GM12892 (cell line): ENCODE results near the gene CTNNA3.

Source experiments
- POLR2A ChIP-seq: IDR thresholded peaks from 2 replicates; pipeline ENCODE4 v1.6.1; 2011; ENCODE audit warnings: low read depth, low read length, control low read depth
- POLR2AphosphoS5 ChIP-seq: IDR thresholded peaks from 2 replicates; pipeline ENCODE4 v1.6.1; 2011; ENCODE audit warnings: low read depth, low read length, control low read depth

DNA sequence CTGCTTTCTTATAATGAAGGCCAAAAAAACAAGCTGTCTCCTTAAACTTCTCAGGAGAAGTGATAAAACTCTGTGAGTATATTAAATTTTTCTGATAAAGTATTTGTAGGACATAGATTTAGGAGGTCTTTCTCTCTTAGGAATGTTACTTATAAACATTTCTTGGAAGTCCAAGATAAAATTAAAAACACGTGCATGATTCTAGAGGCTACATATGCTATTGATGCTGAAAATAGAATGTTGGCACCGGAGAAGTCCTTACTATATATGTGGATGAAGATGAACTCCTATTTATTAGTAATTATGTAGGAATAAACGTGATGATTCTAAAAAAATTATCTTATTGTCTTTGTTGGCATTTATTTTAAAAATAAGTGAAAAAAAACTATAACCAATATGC is 1011.4 kb downstream of the CTNNA3 start:
- TF ChIP-seq POLR2AphosphoS5 (no peak), POLR2A (no peak)
